Fibroblast of skin of left biceps (primary cell): ENCODE results near the gene PFKFB3.
"Not testable (repeated sequence)": the region's sequence is repeated elsewhere in the genome, so short reads cannot be mapped to it uniquely, and the experiment has no call there.

Experiments
- DNase-seq, 2 experiments: peaks; one replicate each; pipeline ENCODE4 v3.0.0-alpha.2; 2013; ENCODE audit warnings: low read depth in 2 of 2

The PFKFB3 gene

DNA sequence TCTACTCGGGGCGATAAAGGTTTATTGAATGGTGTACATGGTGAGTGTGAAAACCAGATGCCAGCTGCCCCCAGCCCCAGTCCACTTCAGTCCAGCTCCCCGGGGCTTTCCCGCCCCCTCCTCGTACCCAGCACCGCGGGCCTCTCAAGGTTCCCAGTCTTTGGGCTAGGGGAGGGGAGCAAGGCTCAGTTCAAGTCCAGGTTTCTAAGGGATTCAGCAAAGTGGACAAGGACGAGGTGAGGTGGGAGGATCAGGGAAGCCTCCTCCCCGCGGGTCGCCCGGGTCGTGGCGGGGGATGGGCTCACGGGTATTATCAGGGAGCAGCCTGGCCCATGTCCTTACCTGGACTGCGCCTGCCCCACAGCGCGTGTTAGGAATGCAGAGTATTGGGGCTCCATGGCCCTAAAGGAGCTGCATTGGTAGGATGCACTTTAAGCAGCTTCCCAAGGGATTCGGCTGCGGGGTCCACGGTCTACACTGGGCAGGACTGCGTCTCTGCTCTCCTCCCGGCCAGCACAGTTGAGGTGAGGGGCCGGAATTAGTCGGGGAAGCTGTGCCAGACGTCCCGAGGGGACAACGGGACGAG lies 541 bp upstream of the PFKFB3 start:
- no peak for DNase-seq

DNA sequence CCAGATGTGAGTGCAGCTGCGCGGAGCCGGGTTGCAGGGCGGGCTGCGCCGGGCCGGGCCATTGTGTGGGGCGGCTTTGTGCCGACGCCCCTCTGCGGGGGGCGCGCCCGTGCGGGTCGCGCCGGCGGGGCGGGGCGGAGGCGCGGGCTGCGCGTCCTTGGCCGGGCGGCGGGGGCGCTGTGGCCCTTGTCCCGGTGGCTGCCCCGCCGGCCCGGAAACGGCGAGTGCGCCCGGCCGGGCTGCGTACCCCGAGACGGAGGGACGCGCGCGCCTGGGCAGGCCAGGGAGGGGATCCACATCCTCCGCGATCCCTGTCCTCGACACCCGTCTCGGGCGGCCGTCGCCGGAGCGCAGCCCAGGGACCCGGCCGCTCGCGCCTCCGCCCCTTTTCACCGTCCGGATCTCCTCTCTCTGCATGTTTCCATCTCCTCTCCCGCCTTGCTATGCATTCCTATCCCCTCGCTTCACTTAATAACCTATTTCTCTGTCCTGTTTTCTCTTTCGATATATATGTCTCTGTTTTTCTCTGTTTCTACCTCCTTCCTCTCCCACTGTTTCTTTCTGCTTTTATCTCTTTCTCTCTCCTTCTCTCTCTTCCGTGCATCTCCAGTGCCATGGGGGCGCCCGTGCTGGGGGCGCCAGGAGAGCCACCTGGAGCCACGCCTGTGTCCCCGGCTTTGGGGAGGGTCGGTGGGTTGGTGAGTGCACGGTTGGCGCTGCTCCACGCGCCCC lies 765 bp downstream of the PFKFB3 start:
- DNase-seq, result peak in 1 of 2 experiments; percentile 31

DNA sequence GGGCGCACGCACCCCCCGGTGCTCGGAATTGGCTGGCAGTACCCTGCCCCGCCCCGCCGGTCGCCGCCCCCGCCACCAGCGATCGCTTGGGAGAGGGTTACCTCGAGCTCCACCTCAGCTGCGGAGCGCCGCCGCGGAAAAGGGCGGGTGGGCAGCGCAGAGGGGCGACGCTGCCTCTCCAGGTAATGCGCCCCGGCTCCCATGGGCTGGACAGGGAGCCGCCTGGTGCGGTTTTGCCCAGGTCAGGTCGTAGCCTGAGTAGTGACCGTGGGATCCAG lies 1.3 kb downstream of the PFKFB3 start:
- DNase-seq, result no peak

DNA sequence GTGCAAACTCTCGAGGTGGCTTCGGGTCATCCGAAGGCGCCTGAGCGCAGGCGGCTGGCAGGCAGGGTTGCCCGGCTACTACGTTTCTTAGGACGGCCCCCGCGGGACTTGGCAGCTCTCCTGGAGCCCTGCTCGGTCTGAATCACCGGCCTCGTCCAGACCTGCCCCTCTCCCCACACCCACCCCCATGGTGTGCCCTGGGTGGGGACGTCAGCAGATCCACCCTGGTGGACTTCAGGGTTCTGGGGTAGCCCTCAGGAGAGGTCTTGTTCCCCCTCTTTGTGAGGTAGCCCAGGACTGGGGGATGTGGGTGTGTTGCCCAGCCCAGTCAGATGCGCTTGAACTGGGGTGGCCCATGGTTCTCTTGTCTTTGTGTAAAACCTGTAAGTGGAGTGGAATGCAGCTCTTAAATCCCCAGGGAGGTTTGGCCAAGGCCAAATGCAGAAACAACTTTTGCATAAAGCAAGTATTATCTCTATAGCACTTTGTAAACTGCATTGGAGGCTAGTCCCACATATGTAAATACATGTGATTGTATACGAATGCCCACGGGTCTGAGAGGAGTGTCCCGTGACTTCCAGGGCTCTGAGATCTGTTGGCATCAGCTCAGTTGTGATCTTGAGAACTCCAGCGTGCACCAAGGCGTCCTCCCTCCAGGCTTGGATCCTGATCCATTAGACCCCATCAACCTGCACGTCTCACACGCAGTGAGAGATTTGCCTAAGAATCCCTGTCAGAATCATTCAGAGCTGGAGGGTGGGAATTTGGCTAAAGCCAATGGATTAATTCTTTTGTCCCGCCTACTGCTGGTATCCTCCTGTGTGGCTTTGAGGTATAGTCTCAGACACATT lies 1.8 kb downstream of the PFKFB3 start:
- peak in 1 of 2 experiments; percentile 23 for DNase-seq

DNA sequence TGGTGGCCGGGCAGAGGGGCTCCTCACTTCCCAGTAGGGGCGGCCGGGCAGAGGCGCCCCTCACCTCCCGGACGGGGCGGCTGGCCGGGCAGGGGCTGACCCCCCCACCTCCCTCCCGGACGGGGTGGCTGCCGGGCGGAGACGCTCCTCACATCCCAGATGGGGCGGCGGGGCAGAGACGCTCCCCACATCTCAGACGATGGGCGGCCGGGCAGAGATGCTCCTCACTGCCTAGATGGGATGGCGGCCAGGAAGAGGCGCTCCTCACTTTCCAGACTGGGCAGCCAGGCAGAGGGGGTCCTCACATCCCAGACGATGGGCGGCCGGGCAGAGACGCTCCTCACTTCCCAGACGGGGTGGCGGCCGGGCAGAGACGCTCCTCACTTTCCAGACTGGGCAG lies 3.8 kb downstream of the PFKFB3 start:
- DNase-seq, result not testable (repeated sequence)

DNA sequence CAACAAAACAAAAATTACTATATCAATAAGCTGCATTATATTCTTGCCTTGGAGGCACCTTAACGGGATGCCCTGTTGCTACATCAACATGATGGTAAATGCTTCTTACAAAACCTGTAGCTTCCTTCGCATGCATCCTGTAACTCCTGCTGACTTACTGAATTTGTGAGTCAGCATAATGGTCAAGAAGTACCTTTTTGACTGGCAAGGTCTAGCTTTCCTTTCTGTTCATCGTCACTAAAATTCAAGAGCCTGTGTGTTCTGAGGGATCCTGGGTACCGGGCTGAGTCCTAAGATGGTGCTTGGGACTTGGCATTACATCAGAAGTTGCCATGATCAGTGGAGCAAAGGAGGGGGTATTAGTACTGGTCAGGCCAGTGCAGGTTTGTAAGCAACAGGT lies 4.9 kb downstream of the PFKFB3 start:
- DNase-seq, result no peak

DNA sequence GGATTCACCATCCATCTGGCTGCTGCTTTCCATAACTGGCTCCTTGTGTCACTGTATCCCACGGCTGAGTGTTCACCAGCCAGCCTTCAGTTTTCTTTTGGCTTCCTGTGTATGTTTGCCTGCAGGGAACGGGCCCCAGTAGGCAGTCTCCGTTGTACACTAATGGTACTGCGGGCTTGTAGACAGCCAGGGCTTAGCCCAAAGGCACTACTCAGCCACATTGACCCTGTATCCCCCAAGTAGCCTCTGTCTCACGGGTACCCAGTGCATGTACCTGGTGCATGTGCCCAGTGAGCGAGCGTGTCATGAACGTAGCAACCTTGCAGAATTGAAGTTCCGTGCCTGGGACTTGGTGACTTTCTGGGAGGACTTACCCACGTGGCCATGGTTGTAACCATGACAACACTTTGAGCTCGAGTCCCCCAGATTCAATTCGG lies 6.1 kb downstream of the PFKFB3 start:
- no peak for DNase-seq

DNA sequence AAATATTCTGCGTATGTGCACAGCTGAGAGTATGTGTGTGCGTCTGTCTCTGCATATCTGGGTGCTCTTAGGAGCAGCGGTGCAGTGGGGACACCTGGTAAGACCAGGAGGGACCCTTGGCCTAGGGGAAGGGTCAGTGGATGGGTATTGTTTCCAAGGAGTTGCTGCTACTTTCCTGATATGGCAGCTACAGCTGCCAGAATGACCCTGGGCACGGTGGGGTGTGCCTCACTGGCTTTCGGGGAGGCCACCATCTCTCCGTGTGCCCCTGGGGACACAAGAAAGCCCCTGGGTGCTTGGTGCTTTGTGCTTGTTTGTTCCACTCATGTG lies 8.6 kb downstream of the PFKFB3 start:
- DNase-seq, result no peak

DNA sequence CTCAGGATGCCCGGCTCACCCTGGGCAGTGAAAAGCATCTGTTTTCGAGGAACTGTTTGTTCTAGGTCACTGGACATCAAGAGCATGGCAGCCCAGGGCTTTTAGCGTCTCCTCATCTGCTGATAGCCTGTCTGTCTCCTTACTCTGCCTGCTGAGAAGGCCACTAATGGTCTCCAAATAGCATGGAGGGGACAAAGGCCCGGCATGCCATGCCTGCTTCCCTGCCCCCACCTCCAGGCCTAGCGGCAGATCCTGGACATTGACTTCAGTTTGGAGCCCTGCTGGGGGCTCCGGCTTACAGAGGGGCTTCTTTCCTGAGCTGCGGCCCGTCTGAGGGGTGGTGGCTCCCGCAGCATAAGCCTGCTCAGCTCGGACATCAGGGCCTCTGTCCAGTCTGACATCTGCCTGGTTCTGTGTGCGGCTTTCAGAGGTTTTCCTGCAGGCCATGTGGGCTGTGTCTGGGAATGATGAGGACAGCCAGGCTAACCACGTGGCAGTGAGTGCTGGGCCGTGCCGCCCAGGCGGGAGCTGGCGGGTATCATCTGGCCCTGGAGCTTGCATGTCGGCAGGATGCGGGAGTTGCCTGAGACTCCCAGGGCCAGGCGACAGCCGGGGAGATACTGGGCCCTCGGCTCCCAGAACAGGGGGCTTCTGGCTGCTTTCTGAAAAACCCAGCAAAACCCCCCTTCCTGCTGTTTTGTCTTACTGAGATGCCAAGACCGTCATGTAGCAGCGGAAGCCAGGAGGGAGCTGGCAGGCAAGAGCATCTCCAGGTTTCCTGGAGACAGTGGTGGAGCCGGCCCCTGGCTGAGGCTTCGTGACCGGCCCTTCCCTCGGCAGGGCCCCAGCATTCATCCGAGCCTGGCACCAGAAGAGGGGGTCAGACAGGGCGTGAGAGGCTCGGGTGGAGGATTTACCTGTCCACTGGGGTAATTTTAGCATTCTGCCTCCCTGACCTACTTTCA lies 9.2 kb downstream of the PFKFB3 start:
- DNase-seq, result no peak

DNA sequence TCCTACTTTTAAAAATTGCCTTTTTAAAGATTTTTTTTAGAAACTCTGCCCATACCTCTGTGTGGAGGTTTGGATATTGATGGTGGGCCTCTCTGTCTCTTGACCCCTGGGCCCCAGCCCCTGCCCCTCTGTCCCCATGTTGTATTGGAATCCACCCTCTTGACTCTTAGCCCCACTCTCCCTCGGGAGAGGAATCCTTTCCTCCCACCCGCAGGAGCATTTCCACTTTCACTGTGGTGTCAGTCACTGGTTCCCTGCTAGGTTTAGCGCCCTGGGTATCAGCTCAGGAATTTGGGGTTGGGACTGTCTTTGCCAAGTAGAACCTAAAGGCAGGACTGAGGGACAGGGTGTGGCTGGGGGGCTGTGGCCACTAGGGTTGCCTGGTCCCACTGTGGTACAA lies 10.1 kb downstream of the PFKFB3 start:
- DNase-seq, result no peak

DNA sequence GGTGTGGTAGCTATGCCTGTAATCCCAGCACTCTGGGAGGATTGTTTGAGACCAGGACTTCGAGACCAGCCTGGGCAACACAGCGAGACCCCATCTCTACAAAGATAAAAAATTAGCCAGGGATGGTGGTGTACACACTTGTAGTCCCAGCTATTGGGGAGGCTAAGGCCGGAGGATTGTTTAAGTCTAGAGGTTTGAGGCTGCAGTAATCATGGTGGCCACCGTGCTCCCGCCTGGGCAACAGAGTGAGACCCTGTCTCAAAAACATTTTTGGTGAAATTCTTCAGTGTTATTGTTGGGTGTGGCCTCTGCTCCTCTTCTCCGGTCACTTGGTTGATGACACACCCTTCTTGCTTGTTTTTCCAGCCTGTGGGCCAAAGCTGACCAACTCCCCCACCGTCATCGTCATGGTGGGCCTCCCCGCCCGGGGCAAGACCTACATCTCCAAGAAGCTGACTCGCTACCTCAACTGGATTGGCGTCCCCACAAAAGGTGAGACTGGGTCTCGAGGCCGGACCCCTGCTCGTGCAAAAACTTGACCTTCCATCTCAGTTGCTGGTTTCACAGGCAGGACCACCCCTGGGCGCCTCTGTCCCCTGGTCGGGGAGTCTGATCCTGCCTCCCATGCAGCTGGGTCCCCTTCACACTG lies 10.6 kb downstream of the PFKFB3 start:
- no peak for DNase-seq

DNA sequence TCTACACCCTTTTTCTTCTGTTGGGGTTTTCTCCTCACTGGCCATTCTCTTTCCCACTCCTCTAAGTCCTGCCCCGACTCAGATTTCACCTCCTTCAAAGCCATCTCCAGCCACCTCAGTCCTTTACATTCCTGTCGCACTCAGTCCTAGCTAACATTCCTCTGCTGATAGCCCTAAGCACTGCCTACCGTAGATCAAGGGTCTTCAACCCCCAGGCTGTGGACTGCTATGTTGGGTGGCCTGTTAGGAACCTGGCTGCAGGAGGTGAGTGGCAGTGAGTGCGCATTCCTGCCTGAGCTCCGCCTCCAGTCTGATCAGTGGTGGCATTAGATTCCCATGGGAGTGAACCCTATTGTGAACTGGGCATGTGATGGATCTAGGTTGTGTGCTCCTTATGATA lies 11.2 kb downstream of the PFKFB3 start:
- DNase-seq, result no peak

DNA sequence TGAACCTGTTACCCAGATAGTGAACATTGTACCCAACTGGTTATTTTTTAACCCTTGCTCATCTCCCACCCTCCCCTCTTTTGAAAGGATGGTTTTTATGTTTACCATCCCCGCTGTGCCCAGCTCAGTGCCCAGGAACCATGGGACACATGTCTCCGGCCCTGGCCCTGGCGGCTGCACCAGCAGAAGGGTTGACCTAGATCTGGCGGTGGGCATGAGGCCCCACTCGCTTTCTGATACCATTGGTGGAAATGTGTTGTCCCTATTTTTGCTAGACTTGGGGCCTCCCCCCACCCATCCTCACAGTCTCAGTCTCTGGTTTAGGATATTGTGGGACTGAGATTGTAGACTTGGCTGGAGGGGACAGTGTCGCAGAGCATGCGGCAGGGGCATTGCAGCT lies 11.9 kb downstream of the PFKFB3 start:
- no peak for DNase-seq

DNA sequence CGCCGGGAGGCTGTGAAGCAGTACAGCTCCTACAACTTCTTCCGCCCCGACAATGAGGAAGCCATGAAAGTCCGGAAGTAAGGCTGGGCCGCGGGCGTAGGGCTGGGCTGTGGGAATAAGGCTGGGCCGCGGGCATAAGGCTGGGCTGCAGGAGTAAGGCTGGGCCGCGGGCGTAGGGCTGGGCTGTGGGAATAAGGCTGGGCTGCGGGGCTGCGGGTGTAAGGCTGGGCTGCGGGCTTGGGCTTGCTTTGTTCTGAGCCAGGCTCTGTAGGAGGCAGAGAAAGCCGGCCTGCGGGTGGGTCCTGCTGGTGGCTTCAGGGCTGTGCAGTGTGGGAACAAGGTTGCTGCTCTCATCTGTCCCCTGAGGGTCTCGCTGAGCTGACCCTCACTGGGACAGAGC lies 12.5 kb downstream of the PFKFB3 start:
- DNase-seq, result no peak

DNA sequence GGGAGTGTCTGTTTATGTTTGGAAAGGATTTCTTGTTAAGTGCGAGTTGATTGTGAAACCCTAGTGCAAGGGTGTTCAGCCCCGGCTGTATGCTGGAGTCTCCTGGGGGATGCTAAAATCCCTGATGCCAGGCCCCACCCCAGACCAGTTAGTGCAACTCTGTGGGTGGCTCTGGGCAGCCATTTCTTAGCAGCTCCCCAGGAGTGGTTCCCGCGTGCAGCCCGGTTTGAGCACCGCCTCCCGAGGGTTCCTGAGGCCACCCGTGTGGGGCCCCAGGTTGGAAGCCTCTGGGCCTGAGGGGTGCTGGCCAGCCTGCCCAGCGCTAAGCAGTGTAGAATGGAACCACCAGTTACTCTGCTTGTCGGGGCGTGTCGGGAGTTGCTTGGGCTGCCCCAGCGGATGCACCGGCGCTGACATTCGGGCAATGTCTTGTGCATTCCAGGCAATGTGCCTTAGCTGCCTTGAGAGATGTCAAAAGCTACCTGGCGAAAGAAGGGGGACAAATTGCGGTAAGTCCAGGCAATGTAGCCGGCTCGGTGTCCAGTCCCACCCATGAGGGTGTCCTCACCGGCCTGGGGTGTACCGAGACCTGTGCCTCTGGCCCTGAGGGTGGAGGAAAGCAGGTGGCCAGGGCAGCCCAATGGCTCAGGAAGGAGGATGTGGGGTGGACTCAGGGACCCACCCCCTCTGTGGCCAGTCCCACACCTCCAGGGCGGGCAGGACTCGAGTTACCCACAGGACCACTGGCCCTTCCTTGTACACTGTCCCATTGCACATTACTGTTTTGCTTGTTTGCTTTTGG lies 13.2 kb downstream of the PFKFB3 start:
- DNase-seq, result no peak

DNA sequence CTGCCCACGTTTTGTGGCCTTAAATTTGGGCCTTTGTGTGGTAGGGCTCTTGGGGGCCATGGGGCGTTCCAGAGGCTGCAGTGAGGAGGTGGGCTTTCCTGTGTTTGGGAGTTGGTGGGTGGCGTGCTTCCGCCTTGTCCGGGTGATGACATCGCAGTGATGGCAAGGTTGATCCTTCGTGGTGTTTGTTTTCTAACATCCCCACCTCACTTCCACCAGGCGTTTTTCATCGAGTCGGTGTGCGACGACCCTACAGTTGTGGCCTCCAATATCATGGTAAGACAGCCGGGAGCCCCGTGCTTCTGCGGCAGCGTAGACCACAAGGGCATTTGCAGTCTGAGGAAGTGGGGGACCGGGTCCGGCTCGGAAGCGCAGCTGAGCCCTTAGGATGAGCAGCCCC lies 14.2 kb downstream of the PFKFB3 start:
- no peak for DNase-seq

DNA sequence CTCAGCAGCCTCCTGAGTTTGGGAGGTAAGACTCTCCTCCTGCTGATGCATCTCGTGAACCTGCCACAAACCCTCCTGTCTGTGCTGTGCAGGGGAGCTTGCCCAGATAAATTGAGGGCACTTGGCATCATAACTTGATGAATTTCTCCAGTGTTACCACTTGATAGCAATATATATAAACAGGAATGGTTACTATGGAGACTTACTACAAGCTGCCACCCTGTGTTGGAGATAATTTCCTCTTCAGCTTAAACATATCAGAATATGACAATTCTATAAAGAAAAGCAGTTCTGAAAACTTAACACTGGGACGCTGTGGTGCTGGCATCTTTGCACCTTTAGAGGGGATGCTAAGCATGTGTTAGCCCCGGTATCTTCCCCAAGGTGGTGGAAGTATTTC lies 14.9 kb downstream of the PFKFB3 start:
- no peak for DNase-seq

DNA sequence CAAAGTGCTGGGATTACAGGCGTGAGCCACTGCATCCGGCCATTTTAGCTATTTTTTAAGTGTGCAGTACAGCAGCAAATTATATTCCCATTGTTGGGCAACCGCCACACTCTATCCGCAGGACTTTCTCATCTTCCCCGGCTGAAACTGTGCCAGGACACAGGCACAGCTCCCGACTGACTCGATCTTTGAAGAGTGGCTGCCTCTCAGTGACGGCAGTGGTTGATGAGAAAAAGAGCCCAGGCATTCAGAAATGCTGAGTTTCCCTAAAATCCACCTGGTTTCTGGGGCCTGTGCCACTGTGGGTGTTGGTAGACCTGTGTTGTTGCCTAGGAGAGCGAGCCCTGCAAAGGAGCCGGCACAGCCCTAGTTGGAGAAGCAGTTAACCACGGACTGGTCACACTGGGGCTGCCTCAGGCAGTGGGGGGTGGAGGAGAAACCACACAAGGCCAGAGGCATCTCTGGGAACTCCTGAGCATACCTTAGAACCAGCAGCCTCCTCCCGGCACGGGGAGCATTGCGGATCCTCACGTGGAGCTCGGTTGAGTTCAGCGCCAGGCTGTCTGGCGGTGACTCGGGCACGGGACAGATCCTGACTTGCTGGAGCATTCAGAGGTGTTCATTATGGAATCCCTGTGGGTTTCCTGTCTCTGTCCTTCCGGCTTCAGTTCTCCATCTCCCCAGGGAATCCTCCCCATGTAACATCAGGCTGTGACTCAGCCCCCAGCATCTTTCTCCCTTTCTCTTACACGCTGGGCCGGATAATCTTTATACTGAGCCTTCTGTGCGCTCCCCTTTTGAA lies 16.2 kb downstream of the PFKFB3 start:
- peak in 1 of 2 experiments; percentile 51 for DNase-seq

DNA sequence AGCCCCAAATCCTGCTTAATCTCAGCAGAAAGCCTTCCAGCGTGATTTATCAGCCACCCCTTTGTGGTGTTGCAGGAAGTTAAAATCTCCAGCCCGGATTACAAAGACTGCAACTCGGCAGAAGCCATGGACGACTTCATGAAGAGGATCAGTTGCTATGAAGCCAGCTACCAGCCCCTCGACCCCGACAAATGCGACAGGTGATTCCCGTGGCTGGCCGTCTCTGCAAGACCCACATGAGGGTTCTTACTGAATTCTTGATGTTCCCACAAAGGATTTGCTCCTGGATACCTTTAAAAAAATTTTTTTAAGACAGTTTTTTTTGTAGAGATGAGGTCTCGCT lies 16.7 kb downstream of the PFKFB3 start:
- no peak for DNase-seq
